LoVo (cell line): ENCODE measurements around the gene PROC.

Source experiments
- DNase-seq: peaks from one replicate; pipeline ENCODE4 v3.0.0-alpha.2; 2016; ENCODE audit warnings: low spot score

The PROC gene

DNA sequence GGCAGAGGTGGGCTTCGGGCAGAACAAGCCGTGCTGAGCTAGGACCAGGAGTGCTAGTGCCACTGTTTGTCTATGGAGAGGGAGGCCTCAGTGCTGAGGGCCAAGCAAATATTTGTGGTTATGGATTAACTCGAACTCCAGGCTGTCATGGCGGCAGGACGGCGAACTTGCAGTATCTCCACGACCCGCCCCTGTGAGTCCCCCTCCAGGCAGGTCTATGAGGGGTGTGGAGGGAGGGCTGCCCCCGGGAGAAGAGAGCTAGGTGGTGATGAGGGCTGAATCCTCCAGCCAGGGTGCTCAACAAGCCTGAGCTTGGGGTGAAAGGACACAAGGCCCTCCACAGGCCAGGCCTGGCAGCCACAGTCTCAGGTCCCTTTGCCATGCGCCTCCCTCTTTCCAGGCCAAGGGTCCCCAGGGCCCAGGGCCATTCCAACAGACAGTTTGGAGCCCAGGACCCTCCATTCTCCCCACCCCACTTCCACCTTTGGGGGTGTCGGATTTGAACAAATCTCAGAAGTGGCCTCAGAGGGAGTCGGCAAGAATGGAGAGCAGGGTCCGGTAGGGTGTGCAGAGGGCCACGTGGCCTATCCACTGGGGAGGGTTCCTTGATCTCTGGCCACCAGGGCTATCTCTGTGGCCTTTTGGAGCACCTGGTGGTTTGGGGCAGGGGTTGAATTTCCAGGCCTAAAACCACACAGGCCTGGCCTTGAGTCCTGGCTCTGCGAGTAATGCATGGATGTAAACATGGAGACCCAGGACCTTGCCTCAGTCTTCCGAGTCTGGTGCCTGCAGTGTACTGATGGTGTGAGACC lies at the start of gene PROC:
Gene PROC, plus strand, starts transcription at position 128 of the 812 bp plus-strand sequence. CDS start 1,516 bp downstream, outside the sequence.
- DNase-seq: no peak

DNA sequence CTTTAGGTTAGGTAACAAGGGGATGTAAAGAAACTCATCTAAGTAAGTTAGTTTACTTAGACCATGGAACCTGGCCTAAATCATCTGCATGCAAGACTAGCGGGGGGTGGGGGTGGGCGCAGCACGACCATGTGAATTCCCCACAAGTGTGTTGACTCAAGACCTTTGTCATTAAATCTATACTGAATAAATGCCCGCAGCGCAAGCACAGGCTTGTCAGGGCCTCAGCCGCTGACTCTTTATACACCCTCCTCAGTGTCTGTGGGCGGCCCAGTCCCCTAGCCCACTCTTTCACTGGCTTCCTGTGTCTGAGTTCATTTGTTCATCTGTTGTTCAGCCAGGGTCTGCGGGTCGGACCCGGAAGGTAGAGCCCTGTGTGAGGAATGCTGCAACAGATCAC lies 48.2 kb upstream of the PROC start:
- DNase-seq: no peak

DNA sequence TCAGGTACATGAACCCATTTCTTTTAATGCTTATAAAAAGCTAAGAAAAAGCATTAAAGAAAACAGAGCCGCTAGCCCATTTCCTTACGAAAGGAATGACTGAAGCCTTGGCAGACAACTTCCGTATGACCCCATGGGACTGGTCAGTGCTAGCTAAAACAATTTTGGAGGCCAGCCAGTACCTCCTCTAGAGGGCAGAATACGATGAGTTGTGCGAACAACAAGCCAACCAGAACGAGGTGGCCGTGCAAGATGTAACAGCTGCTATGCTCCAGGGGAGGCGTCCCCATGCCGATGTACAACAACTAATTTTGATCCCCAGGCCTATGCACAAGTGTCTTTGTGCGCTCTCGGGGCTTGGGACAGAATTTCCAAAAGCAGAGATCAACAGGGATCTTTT lies 47.2 kb upstream of the PROC start:
- DNase-seq: no peak

DNA sequence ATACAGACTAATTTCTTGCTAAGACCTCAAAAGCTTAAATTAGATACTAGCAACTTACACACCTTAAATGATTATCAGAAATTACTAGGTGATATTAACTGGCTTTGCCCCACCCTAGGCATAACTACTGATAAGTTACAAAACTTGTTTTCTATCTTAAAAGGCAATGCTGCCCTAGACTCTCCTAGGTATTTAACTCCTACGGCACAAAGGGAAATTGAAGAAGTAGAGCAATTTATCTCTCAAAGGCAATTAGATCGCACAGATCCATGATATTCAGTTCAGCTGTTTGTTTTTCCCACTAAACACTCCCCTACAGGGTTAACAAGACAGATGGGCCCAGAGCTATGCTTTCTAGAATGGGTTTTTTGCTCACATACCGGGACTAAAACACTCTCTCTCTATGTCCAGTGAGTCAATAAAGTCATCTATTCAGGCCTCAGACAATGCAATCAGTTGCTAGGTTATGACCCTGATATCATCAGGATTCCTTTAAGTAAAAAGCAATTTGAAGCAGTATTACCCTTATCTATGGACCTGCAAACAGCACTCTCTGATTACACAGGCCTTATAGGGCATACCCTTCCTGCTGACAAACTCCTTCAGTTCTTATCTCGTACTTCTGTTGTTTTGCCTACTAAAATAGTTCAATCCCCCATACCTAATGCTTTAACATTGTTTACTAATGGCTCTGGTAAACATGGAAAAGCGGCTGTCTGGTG lies 44.7 kb upstream of the PROC start:
- no peak for DNase-seq

DNA sequence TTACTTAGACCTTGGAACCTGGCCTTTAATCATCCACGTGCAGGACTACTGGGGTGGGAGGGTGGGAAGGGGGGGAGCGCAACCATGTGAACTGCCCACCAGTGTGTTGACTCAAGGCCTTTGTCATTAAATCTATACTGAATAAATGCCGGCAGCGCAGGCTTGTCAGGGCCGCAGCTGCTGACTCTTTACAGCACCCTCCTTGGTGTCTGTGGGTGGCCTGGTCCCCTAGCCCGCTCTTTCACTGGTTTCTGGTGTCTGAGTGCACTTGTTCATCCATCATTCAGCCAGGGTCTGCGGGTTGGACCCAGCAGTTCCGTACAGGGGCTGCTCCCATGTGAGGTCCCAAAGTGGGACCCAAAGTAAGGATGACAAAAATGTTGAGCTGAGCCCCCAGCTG lies 42.0 kb upstream of the PROC start:
- DNase-seq: no peak

DNA sequence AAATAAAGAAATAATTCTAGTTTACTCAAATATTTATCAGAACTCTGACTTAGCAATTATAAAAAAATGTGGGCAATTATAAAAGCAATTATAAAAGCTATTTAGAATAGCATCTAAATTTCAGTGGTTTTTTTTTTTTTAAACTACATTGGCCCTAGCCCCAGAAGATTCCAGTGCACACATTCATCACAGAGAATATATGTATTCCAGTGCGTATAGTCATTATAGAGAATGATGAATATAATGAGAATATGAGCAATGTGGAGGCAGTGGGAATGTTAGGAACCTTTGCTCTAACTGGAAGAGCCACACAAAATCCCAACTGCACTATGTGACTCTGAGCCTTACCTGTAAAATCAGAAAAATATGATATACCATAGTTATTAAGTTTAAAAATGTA lies 41.0 kb upstream of the PROC start:
- no peak for DNase-seq

DNA sequence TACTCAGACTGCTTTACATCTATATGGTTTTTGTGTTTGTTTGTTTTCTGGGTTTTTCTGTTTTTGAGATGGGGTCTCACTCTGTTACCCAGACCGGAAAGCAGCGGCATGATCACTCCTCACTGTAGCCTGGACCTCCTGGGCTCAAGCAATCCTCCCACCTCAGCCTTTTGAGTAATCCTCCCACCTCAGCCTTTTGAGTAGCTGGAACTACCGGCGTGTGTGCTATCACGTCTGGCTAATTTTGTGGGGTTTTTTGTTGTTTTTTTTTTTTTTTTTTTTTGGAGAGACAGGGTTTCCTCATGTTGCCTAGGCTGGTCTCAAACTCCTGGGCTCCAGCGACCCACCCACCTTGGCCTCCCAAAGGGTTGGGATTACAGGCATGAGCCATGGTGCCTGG lies 39.5 kb upstream of the PROC start:
- no peak for DNase-seq

DNA sequence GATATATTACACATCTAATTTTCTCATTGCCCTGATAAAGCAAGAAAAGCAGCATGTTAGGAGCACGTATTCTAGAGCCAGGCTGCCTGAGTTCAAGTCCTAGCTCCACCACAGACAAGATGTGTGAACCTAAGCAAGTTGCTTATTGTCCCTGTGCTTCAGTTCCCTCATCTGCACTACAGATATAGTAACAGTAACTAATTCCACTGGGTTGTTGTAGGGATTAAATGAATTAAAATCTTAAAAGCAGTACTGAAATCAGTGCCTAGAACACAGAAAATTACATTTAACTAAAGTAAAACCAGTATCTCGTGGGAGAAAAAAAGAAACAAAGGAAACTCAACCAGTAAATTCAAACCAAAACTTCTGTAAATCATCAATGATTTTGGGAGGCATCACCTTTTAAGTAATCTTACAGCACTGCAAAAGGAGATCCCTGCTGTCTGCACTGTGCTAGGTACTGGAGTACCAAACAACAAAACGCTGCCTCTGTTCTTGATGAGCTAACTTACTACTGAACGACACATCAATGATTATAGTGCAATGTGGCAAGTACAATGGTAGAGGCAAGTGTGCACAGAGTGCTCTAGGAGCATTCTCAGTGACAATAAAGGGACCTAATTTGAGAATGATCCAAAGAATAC lies 38.4 kb upstream of the PROC start:
- no peak for DNase-seq

DNA sequence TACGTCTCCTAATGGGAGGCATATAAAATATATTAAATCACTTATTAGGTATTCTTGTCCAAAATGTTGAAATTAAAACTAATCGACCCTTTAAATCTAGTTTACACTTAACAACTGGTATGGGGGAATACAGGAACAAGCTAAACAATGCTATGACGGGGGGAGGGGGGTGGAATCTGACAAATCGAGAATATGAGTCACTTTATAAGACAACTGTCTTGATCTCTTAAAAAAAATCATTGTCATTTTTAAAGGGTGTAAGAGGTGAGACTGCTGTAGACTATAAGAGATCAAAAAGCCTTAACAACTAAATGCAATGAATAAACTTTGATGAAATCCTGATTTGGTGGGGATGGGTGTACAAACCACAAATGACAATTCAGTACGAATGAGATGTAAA lies 36.5 kb upstream of the PROC start:
- no peak for DNase-seq

DNA sequence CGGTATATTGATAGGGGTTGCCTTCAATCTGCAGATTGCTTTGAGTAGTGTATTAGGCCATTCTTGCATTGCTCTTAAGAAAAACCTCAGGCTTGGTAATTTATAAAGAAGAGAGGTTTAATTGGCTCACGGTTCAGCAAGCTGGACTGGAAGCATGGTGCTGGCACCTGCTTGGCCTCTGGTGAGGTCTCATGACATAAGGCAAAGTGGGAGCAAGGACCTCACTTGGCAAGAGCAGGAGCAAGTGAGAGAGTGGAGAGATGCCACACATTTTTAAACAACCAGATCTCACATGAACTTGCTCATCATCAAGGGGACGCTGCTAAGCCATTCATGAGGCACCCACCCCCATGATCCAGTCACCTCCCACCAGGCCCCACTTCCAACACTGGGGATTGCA lies 35.4 kb upstream of the PROC start:
- no peak for DNase-seq

DNA sequence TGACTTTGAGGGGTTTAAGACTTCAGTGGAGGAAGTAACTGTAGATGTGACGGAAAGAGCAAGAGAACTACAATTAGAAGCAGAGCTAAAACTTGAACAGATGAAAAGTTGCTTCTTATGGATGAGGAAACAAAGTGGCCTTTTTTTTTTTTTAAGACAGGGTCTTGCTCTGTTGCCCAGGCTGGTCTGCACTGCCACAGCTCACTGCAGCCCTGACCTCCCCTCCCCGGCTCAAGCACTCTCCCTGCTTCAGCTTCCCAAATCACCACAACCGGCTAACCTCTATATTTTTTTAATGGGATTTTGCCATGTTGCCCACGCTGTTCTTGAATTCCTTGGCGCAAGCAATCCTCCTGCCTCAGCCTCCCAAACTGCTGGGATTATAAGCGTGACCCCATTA lies 33.7 kb upstream of the PROC start:
- no peak for DNase-seq

DNA sequence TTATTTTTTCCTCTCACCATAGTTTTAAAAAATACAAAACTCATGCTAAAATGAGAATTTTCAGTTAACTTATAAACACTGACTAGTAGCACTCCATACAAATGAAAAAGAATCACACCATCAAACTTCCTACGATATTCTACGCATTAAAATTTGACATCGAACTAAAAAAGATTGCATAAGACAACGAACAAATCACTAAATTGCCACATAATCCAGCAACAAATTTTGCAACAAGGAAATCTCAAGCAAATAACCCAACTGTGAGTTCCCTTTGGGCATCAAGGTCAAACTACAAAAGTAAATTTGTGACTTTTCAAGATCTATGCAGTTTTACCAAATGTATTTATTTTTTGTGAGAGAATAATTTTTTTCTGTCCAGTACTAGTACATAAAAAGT lies 32.0 kb upstream of the PROC start:
- no peak for DNase-seq

DNA sequence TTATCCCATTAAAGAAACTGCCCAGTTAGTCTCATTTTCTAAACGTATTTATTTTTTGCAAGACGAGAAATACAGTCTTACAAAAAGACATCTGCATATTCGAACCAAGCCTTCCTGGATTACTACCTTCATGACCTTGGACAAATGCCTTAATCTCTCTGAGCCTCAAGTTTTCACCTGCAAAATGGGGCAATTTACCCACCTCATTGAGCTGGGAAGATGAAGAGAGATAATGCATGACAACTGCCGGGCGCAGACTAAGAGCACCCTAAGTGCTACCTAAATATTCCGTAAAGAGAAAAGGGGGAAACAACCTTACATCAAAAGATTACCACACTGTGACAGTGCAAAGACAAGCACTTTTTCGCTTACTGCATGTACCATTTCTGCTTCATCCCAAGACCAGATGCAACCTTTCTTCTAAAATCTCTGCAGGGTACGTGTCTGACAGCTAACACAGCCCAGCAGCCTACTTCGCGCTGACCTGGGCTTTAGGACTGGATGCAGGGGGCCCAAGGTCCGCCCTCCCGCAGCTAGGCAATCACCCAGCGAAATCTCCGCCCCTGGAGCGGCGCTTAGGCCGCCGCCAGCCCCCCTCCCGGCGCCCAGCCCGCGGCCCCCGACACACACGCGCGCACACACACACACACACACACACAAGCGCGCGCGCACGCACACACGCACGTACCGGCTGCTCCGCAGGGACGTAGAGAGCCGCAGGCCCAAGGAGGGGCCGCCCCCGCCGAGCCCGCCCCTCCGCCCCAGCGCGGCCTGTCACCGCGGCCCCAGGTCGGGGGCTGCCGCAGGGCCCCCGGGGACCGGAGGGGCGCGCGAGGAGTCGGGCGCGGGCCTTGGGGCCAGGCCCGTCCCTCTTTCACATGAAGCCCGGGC lies 31.2 kb upstream of the PROC start:
- peak; percentile 50 for DNase-seq

DNA sequence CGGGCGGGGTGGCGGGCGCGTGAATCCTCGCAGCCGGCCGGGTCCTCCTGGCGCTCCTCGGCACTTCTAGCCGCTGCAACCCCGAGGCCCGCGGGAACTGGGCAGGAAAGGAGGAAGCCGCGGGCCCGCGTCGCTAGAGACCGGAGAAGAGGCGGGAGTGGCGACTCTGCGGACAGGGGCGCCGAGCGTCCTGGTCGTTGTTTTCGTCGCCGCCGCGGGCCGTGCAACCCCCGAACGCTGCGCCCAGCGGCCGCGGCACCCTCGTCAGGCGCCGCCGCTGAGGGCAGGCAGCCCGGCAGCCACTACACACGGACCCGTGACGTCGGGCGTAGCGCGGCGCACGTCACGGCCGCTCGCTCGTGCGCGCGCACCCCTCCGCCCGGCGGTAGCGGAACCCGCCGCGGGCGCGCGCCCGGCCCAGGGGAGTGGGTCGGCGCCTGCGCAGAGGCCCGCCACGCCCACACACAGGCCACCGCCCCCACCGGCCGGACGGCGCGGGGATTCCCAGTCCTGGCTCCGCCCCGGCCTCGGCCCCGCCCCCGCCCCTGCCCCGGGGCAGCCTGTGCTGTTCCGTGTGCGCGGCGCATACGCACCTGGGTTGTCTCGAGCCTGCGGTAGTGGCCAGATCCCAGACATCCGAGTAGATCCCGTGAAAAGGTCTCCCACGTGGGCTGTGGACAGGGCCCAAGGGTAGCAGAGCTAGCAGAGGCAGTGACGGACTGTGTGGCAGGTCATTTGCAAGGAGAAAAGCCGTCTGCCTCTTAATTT lies 30.4 kb upstream of the PROC start, which contains the start of gene MAP3K2:
Gene MAP3K2, minus strand, starts transcription at position 321 of the 768 bp plus-strand sequence. CDS start 44,846 bp downstream, outside the sequence.
- peak; percentile 96 for DNase-seq

DNA sequence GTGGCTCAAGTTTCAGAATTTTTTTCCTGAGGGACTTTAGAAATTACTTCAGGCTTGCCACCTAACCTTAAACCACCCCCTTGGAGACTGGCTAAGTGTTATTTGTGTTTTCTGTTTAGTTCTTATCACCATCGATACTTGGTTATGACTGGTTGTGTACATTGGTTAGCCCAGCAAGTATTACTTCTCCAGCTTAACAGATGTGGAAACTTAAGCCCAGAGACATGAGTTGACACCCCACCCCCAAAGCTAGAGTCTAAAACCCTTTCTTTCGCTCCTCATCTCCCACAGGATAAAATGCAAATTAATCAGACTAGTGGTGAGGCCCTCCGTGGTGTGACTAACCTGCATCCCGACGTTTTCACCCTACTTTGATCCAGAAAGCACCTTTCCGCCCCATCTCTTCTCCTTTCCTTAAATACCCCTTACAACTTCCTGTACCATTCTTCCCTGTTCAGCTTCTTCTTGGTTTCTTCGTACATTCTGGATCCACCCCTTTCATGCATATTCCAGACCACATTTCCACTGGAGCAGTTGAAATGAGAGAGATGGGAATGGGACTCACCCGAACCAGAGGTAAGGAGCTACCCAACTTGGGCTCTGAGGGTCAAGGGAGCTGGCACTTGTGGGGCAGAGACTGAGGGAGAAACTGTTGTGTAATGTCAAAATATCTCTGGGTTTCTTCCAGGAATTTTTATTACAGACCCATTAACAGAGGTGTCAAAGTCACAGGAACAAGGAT lies 29.6 kb upstream of the PROC start:
- no peak for DNase-seq

DNA sequence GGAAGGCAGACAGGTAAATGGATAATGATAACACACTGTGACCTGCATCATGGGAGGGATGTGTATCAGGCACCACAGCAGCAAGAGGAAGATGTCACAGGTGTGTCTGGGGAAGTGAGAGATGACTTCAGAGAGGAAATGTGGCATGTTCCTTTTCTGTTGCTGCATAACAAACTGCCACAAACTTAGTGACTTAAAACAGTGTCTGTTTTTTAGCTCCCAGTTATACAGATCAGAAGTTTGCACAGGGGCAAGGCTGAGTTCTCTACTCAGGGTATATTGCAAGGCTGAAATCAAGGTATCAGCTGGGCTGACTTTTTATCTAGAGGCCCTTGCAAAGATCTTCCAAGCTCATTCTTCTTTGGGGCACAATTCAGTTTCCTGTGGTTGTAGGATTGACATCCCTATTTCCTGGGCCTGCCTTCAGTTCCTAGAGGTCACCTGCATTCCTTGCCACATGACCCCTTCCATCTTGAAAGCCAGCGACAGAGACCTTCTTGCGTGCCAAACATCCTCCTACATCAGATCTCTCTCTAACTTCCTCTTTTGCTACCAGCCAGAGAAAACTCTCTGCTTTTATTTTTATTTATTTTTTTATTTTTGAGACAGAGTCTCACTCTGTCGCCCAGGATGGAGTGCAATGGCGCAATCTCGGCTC lies 28.3 kb upstream of the PROC start:
- DNase-seq: no peak

DNA sequence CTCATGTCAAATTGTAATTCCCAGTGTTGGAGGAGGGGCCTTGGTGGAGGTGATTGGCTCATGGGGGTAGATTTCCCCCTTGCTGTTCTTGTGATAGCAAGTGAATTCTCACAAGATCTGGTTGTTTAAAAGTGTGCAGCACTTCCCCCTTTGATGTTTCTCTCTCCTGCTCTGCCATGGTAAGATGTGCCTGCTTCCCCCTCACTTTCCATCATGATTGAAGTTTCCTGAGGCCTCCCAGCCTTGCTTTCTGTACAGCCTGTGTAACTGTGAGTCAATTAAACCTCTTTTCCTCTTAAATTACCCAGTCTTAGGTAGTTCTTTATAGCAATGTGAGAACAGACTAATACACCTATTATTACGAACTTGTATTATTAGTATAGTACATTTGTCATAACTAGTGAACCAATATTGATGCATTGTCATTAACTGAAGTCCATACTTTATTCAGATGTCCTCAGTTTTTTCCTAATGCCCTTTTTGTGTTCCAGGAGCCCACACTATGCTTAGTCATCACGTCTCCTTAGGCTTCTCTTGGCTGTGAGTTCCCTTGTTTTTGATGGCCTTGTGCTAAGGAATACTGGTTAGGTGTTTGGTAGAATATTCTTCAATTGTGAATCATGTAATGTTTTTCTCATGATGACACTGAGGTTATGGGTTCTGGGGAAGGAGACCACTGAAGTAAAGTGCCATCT lies 25.9 kb upstream of the PROC start:
- DNase-seq: no peak

DNA sequence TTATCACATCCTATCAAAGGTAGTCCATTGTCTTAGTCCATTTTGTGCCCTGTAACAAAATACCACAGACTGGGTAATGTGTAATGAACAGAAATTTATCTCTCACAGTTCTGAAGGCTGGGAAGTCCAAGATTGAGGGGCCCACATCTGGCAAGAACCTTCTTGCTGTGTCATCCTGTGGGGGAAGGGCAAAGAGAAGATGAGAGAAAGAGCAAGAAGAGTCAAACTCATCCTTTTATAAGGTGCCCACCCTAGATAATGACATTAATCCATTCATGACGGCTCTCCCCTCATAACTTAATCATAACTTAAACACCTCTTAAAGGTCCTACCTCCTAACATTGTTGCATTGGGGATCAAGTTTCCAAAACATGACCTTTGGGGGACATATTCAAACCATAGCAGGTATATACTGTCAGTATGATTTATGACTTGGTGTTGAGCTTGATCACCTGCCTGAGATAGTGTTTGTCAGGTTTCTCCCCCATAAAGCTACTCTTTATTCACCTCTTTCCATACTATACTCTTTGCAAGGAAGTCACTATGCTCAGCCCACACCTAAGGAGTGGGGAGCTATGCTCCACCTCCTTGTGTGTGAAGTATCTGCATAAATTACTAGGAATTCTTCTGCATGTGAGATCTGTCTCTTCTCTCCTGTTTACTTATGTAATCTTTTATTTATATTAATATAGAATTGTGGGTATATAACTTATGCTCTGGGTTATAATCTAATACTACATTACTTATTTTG lies 25.2 kb upstream of the PROC start:
- DNase-seq: no peak

DNA sequence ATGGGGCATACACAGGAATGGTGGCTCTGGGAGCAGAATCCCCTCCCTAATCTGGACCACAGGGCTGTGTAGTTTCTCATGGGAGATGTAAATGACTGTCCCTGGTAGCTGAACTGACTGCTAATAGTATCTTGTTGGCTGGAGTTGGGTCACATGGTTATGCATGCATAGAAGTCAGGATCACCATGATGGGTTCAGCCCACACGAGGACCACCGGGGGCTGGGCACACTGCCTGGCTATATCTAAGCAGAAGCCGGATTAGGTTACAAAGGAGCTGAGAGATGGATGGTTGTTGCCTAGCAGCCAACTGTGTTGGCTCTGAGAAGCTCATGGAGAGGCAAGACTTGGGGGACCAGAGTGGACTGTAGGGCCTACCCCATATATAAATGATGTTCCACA lies 23.7 kb upstream of the PROC start:
- DNase-seq: no peak
